GM12892 (cell line): ENCODE measurements around the gene DRGX.

Experiments
- POLR2A ChIP-seq: IDR thresholded peaks from 2 replicates; pipeline ENCODE4 v1.6.1; 2011; ENCODE audit warnings: low read depth, low read length, control low read depth
- POLR2AphosphoS5 ChIP-seq: IDR thresholded peaks from 2 replicates; pipeline ENCODE4 v1.6.1; 2011; ENCODE audit warnings: low read depth, low read length, control low read depth
- TAF1 ChIP-seq: IDR thresholded peaks from 2 replicates; pipeline ENCODE4 v1.6.1; 2011; ENCODE audit warnings: low read depth, mild to moderate bottlenecking, control low read depth, low read length, borderline replicate concordance

GRCh38 chr10:49404321-49404878 lies 8.5 kb upstream of the DRGX start:
- TF ChIP-seq POLR2A = no peak
- no peak for TF ChIP-seq POLR2AphosphoS5
- TF ChIP-seq TAF1 = no peak
